ENCODE results near the gene SMAD6.
"Not testable (repeated sequence)": the region's sequence is repeated elsewhere in the genome, so short reads cannot be mapped to it uniquely, and the experiment has no call there.

Gene SMAD6

GRCh38 chr15:66743703-66744536, 41.9 kb downstream of the SMAD6 start:
- DNase-seq = no peak

GRCh38 chr15:66744610-66745279, 42.7 kb downstream of the SMAD6 start:
- no peak for DNase-seq

- no peak for DNase-seq
These were observed 43.6 kb downstream of the SMAD6 start for GRCh38 chr15:66745530-66746230.

GRCh38 chr15:66746231-66746605, 44.2 kb downstream of the SMAD6 start:
- no peak for DNase-seq

GRCh38 chr15:66747223-66747622, 45.2 kb downstream of the SMAD6 start:
- no peak for DNase-seq

GRCh38 chr15:66747886-66748707, 46.1 kb downstream of the SMAD6 start:
- DNase-seq = no peak

- DNase-seq = no peak
These were observed 46.6 kb downstream of the SMAD6 start for GRCh38 chr15:66748708-66749035.

- no peak for DNase-seq
These were observed 48.0 kb downstream of the SMAD6 start for GRCh38 chr15:66749841-66750575.

GRCh38 chr15:66750609-66751008, 48.6 kb downstream of the SMAD6 start:
- DNase-seq = no peak

- no peak for DNase-seq
These were observed 49.5 kb downstream of the SMAD6 start for GRCh38 chr15:66751579-66751978.

GRCh38 chr15:66752078-66752477, 50.0 kb downstream of the SMAD6 start:
- DNase-seq = no peak

GRCh38 chr15:66753687-66754377, 51.8 kb downstream of the SMAD6 start:
- no peak for DNase-seq

GRCh38 chr15:66754789-66755188, 52.8 kb downstream of the SMAD6 start:
- DNase-seq = no peak

GRCh38 chr15:66755298-66756068, 53.4 kb downstream of the SMAD6 start:
- DNase-seq = no peak

- no peak for DNase-seq
These were observed 54.3 kb downstream of the SMAD6 start for GRCh38 chr15:66756295-66756694.

- DNase-seq = no peak
These were observed 55.0 kb downstream of the SMAD6 start for GRCh38 chr15:66757030-66757429.

GRCh38 chr15:66757521-66757920, 55.5 kb downstream of the SMAD6 start:
- DNase-seq = no peak

- DNase-seq = not testable (repeated sequence)
These were observed 56.2 kb downstream of the SMAD6 start for GRCh38 chr15:66758217-66758616.

- DNase-seq = no peak
These were observed 56.8 kb downstream of the SMAD6 start for GRCh38 chr15:66758844-66759243.

GRCh38 chr15:66760097-66760967, 58.3 kb downstream of the SMAD6 start:
- DNase-seq = no peak
